HAP-1 (cell line): Measurements from ENCODE around the gene FAM168B.

Source experiments
- DNase-seq, 2 experiments: peaks; one replicate each; pipeline ENCODE4 v3.0.0-alpha.2; 2016 to 2020; ENCODE audit warnings: low spot score in 2 of 2
- H3K27me3 ChIP-seq: fragments of 250-450 bp; sonication (Bioruptor Pico); 2 replicates; pipeline ENCODE4 v1.5.1; 2020; ENCODE audit warnings: low read depth, mild to moderate bottlenecking, moderate library complexity
- H3K36me3 ChIP-seq: fragments of 250-450 bp; sonication (Bioruptor Pico); replicated peaks from 2 replicates; pipeline ENCODE4 v1.5.1; 2020; ENCODE audit warnings: mild to moderate bottlenecking
- H3K4me1 ChIP-seq: fragments of 250-450 bp; sonication (Bioruptor Pico); 2 replicates; pipeline ENCODE4 v1.5.1; 2020; ENCODE audit warnings: mild to moderate bottlenecking
- H3K4me3 ChIP-seq: fragments of 250-450 bp; sonication (Bioruptor Pico); 2 replicates; pipeline ENCODE4 v1.5.1; 2020; ENCODE audit warnings: mild to moderate bottlenecking, moderate library complexity
- H3K9me3 ChIP-seq: fragments of 250-450 bp; sonication (Bioruptor Pico); 2 replicates; pipeline ENCODE4 v1.5.1; 2020; ENCODE audit warnings: mild to moderate bottlenecking, moderate library complexity
- in situ Hi-C: fragments of 300-500 bp; cut with MboI; formaldehyde crosslinking; loops from 3 replicates; pipeline ENCODE4 v1.14.3; 2020; ENCODE audit warnings: low sequenced_read_pairs, inconsistent platforms, mixed read lengths

The FAM168B gene

DNA sequence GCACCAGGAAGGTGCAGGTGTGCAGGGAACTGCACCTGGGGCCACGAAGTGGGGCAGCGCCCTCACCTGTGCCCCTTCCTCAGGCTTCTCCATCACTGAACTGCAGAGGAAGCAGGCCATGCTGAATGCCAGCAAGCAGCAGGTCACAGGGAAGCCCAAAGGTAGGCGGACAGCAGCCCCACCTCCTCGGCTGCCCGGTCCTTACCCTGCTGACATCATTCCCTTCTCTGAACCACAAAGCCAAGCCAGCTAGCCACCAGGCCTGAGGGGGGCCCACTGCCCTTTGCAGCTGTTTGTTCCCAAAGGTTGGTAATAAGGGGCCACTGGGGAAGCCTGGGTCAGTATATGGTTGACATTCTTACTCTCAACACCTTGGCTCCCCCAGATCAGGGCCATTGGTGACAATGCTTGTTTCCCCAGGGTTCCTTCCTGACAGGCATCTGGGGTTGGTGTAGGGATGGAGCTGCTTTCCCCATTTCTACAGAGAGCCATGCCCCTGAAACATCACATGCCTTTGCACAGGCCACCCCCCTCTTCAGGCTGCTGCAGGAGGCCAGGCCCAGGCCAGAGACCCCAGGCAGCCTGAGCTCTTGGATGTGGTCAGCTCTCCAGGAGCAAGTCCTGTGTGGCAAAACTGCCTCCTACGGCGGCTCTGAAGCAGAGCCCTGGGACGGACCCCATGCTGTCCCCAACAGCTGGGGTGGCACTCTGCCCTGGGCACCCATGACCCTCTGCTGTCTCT, 47.8 kb downstream of the FAM168B start:
- in situ Hi-C loops, result no loop called here
- DNase-seq, result no peak
- H3K36me3 ChIP-seq, result peaks cover 32% of the 10 kb centered on the region

DNA sequence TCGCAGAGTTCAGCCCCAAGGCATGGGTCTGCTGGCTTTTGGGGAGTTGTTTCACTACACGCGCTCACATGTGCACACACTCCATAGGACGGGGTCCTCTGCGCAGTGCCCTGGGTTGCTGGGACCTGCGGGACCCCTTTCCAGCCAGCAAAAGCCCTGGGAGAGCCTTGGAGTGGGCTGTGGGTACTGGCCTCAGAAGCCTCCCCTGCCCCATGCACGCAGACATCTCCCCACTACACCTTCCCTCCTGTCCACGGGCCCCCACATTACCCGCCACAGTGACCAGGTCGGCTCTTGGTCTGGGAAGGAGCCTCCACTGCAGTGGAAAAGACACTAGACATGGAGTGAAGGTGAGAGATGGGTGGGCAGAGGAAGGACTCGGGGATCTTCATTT, 48.5 kb downstream of the FAM168B start:
- Histone ChIP-seq H3K36me3 (peaks cover 25% of the 10 kb centered on the region), H3K4me3 (no peak overlapping the region), H3K27me3 (no peaks in the 10 kb centered on the region), H3K4me1 (no peaks in the 10 kb centered on the region), H3K9me3 (no peaks in the 10 kb centered on the region)
- in situ Hi-C loops, result no loop called here
- no peak for DNase-seq

More for the DNA sequence above, 47.8 kb downstream of the FAM168B start:
- Histone ChIP-seq H3K4me3 (no peak overlapping the region), H3K9me3 (no peaks in the 10 kb centered on the region), H3K27me3 (no peaks in the 10 kb centered on the region), H3K4me1 (no peaks in the 10 kb centered on the region)

DNA sequence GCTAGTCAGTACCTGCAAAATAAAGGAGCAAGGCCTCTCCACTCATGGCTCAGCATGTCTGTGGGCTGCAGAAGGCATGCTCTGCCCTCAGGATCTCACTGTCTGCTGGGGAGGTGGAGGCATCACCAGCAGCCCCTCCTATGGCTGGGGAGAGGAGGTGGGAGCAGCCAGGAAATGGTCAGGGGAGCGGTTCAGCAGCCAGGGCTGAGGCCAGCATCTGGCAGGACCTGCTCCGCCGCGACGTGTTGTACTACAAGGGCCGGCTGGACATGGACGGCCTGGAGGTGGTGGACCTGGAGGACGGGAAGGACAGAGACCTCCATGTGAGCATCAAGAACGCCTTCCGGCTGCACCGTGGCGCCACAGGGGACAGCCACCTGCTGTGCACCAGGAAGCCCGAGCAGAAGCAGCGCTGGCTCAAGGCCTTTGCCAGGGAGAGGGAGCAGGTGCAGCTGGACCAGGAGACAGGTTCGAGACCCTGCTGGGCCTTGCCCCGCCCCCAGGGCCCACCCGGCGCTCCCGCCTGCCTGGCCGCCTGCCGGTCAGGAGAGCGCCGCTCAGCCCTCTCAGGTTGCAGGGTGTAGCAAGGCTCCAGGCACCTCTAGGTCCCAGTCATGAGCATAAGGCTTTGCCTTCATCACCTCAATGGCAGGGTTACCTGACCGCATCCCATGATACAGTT, 49.0 kb downstream of the FAM168B start:
- in situ Hi-C loops, result no loop called here
- H3K36me3 ChIP-seq, result peaks cover 20% of the 10 kb centered on the region
- no peak for DNase-seq
- H3K4me3 ChIP-seq, result no peak overlapping the region
- no peaks in the 10 kb centered on the region for H3K9me3 ChIP-seq
- no peaks in the 10 kb centered on the region for H3K4me1 ChIP-seq
- H3K27me3 ChIP-seq, result no peaks in the 10 kb centered on the region

DNA sequence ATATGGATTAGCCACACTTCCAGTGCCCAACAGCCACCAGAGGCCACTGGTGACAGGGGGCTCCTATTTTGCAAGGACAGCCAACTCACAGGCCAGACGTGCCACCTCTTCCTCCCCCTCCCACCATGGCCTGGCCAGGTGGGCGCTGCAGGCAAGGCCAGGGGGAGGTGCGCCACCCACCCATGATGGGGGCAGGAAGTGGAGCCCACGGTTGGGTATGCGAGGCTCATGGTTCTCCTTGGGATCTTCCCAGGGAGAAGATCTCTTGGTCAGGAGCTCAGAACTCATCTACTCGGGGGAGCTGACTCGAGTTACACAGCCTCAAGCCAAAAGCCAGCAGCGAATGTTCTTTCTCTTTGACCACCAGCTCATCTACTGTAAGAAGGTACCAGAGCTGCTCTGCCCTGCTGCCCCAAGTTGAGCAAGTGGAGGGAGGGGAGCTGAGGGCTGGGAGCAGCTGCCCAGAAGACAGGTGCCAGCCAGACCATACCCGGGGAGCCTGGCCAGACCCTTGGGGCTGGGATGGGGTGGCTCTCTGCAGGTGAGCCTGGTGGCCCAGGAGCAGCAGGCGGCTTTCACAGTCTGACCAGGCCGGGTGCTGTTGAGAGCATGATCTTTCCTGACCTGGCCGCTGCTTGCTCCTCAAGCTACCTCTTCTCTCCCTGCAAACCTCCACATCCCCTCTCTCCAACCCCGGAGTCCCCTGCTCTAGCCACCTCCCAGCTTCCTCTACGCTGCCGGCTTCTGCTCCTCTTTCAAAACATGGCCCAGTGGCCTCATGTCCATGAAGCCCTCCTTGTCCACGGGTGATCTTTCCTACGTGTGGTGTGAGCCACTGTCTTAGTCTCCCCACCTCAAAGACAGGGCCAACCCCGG, 49.8 kb downstream of the FAM168B start:
- DNase-seq, result no peak
- Histone ChIP-seq H3K4me3 (no peak overlapping the region), H3K4me1 (no peaks in the 10 kb centered on the region), H3K36me3 (peaks cover 12% of the 10 kb centered on the region), H3K9me3 (no peaks in the 10 kb centered on the region), H3K27me3 (no peaks in the 10 kb centered on the region)
- in situ Hi-C loops, result no loop called here

DNA sequence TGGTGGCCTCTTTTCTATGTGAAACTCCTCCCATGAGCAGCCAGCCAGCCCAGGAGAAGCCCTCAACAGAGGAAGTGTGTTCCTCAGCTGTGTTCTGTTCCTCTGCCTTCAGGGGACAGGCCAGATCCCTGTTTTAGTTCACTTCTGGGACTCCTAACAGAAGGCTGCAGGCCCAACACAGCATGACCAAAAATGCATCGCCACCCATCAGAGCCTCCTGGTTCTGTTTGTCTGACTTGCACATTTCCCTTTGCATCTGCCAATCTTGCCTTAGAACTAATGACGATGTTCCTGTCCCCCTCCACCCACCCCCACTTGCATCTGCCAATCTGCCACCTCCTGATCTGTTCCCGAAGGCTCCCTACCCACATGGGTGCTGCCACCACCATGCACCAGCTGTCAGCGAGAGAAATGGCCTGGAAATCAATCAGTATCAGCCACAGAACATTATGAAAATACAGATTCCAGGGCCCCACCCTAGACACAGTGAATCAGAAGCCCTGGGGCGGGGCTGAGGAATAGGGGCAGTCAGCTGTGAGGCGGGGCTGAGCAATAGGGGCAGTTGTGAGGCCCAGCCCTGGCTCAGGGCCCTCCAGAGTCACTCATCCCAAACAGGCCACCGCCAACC, 51.0 kb downstream of the FAM168B start:
- in situ Hi-C loops, result no loop called here

DNA sequence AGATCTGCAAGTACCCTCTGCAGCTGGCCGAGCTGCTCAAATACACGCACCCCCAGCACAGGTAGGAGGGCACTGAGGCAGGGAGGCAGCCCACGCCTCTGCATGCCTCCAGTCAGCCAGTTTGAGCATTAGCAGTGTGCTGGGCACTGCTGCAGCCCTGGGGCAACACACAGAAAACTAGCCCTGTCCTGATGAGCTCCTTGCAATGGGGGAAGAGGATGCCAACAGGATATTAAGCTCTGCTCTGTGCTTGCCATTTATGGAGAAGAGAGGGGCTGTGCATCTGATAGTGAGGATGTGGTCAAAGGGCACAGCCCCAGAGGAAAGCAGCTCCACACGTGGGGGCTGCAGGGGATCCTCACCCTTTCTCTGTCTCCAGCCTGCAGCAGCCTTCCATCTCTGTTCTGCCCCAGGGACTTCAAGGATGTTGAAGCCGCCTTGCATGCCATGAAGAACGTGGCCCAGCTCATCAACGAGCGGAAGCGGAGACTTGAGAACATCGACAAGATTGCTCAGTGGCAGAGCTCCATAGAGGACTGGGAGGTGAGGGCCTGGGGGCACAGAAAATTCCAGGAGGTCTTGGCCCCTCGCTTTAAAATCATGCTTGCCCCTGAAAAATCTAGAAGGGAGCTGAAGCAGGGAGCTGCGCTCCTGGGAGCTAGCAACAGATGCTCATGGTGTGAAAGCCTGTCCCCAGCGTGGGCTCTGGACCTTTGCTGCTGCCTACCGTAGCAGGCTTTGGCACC, 51.7 kb downstream of the FAM168B start:
- DNase-seq, result no peak
- H3K9me3 ChIP-seq, result no peaks in the 10 kb centered on the region
- in situ Hi-C loops, result no loop called here
- H3K4me3 ChIP-seq, result no peak overlapping the region
- no peaks in the 10 kb centered on the region for H3K36me3 ChIP-seq
- H3K4me1 ChIP-seq, result no peaks in the 10 kb centered on the region
- no peaks in the 10 kb centered on the region for H3K27me3 ChIP-seq

More for the DNA sequence above, 51.0 kb downstream of the FAM168B start:
- no peaks in the 10 kb centered on the region for H3K27me3 ChIP-seq
- no peaks in the 10 kb centered on the region for H3K9me3 ChIP-seq
- DNase-seq, result no peak
- no peak overlapping the region for H3K4me3 ChIP-seq
- H3K4me1 ChIP-seq, result no peaks in the 10 kb centered on the region
- peaks cover under 1% of the 10 kb centered on the region; the same call in 1 of the 2 replicates for H3K36me3 ChIP-seq

DNA sequence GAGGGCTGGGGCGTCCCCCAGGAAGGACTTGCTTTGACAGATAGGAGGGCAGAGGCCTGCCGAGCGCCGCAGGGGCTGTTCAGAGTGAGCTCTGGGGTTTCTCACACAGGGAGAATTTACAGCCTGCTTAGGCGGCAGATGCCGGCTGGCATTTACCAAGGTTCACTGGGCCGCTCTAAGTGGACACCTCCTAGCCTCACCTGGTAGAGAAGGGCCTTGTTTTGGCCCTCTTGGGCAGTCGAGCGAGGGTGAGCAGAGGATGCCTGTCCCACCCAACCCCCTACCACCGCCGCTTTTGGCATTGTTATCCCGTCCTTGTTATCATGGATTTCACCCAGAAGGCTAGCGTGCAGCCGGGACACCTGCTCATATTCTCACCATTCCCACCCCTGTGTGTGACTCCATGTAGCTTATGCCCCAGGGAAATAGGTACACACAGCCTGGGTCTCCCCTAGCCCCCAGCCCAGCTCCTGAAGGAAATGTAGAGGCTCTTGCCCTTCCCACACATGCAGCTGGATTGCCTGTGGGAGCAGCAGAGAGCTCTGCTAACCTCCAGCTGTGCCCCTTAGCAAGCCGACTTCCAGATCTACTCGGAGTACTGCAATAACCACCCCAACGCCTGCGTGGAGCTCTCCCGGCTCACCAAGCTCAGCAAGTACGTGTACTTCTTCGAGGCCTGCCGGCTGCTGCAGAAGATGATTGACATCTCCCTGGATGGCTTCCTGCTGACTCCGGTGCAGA, 52.4 kb downstream of the FAM168B start:
- in situ Hi-C loops, result no loop called here
- Histone ChIP-seq H3K4me3 (no peak overlapping the region), H3K27me3 (no peaks in the 10 kb centered on the region), H3K9me3 (no peaks in the 10 kb centered on the region), H3K4me1 (no peaks in the 10 kb centered on the region), H3K36me3 (no peaks in the 10 kb centered on the region)
- no peak for DNase-seq

DNA sequence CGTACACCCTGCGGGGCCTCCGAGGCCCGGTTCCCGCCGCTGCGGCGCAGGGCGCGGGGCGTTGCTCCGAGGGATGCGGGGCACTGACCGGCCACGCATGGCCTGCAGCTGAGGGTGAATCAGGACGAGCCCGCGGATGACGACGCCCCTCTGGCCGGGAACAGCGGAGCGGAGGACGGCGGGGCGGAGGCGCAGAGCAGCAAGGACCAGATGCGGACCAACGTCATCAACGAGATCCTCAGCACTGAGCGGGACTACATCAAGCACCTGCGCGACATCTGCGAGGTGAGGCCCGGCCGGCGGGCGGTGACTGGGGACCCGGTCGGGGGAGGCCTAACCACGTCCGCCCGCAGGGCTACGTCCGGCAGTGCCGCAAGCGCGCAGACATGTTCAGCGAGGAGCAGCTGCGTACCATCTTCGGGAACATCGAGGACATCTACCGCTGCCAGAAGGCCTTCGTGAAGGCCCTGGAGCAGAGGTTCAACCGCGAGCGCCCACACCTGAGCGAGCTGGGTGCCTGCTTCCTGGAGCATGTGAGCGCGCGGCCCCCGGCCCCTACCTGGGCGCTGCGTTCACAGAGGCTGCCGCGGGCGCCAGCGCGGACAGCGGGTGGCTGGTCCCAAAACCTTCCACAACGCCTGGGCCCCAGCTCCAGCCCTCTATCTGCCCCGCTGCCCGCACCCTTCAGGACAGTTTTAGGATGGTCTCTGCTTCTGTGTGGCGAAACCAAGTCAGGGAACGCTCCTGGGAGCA, 53.2 kb downstream of the FAM168B start:
- Histone ChIP-seq H3K4me1 (no peaks in the 10 kb centered on the region), H3K4me3 (no peak overlapping the region), H3K27me3 (no peaks in the 10 kb centered on the region), H3K36me3 (no peaks in the 10 kb centered on the region), H3K9me3 (no peaks in the 10 kb centered on the region)
- in situ Hi-C loops, result no loop called here
- no peak for DNase-seq

DNA sequence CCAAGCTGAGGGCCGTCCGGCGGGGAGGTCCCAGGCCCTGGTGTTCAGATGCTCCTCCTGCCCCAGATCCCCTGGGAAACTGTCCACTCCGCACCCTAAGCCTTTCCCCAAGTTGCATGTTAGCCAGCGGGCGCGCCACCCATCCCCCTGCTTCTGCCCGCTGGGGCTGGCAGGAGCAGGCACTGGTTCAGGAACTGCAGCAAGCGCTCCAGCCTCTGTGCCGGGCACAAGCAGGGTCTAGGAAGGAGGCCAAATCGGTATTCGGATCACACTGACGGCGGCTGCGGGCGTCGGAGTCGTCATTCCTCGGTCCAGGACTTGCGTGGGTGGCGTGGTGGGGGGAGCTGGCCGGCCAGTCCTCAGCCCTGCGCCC, 53.7 kb downstream of the FAM168B start:
- in situ Hi-C loops, result no loop called here

DNA sequence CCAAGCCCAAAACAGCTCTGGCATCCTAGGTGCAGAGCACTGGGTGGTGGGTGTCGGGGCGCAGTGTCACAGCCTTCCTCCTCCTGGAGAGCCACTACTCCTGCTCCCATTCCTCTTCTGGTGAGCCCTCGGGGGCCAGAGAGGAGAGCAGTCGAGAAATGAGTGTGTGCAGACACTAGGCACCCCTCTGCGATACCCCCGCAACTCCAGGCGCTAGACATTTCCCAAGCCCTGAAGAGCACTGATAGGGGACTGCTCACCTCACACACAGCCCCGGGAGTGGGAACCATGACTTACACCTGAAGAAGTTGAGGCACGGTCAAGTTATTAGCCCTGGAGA, 54.2 kb downstream of the FAM168B start:
- peaks cover 5% of the 10 kb centered on the region for H3K27me3 ChIP-seq
- H3K4me1 ChIP-seq, result no peaks in the 10 kb centered on the region
- no peak overlapping the region for H3K4me3 ChIP-seq
- in situ Hi-C loops, result no loop called here
- H3K36me3 ChIP-seq, result no peaks in the 10 kb centered on the region
- DNase-seq, result no peak
- no peaks in the 10 kb centered on the region for H3K9me3 ChIP-seq

More for the DNA sequence above, 53.7 kb downstream of the FAM168B start:
- Histone ChIP-seq H3K4me1 (no peaks in the 10 kb centered on the region), H3K27me3 (peaks cover under 1% of the 10 kb centered on the region; the same call in 1 of the 2 replicates), H3K9me3 (no peaks in the 10 kb centered on the region), H3K36me3 (no peaks in the 10 kb centered on the region), H3K4me3 (no peak overlapping the region)
- DNase-seq, result no peak

DNA sequence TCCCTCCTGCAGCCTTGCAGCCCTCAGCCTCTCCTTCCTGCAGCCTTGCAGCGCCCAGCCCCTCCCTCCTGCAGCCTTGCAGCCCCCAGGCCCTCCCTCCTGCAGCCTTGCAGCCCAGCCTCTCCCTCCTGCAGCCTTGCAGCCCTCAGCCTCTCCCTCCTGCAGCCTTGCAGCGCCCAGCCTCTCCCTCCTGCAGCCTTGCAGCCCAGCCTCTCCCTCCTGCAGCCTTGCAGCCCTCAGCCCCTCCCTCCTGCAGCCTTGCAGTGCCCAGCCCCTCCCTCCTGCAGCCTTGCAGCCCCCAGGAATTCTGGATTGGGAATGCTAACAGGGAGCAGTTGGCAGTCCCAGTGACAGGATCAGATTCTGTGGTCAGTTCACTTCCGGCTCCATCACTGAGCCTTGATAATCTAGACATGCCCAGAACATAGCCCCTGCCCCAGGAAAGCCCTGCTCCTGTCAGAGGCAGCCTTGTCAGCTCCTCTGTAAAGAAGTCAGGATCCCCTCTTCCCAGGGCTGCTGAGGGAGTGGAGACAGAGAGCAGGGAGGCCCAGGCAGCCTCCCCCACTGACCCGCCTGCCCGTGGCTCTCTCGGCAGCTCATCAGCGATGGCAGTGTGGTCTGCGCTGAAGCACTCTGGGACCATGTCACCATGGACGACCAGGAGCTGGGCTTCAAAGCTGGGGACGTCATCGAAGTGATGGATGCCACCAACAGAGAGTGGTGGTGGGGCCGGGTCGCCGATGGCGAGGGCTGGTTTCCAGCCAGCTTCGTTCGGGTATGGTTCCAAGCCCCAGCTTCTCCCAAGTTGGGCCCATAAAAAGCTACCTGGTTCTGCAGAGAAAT, 54.8 kb downstream of the FAM168B start:
- Histone ChIP-seq H3K36me3 (no peaks in the 10 kb centered on the region), H3K27me3 (peaks cover 8% of the 10 kb centered on the region), H3K9me3 (no peaks in the 10 kb centered on the region), H3K4me3 (no peak overlapping the region), H3K4me1 (no peaks in the 10 kb centered on the region)
- no peak for DNase-seq
- in situ Hi-C loops, result no loop called here
